GM12892 (cell line): ENCODE results near the gene COX4I1.

Experiments used
- POLR2A ChIP-seq: IDR thresholded peaks from 2 replicates; pipeline ENCODE4 v1.6.1; 2011; ENCODE audit warnings: low read depth, low read length, control low read depth
- POLR2AphosphoS5 ChIP-seq: IDR thresholded peaks from 2 replicates; pipeline ENCODE4 v1.6.1; 2011; ENCODE audit warnings: low read depth, low read length, control low read depth

GRCh38 chr16:85856585-85856984 lies 57.1 kb downstream of the COX4I1 start:
- TF ChIP-seq POLR2AphosphoS5 (no peak), POLR2A (no peak)
